ENCODE data around the gene SGF29. TPM values are rescaled to one million over a fixed set of nuclear protein-coding genes. Genes with fewer than 3 reads are reported as not detected.

SGF29 gene
- polyA plus RNA-seq, 3 donors = 14.0 to 24.3 (median 18.8) TPM

DNA sequence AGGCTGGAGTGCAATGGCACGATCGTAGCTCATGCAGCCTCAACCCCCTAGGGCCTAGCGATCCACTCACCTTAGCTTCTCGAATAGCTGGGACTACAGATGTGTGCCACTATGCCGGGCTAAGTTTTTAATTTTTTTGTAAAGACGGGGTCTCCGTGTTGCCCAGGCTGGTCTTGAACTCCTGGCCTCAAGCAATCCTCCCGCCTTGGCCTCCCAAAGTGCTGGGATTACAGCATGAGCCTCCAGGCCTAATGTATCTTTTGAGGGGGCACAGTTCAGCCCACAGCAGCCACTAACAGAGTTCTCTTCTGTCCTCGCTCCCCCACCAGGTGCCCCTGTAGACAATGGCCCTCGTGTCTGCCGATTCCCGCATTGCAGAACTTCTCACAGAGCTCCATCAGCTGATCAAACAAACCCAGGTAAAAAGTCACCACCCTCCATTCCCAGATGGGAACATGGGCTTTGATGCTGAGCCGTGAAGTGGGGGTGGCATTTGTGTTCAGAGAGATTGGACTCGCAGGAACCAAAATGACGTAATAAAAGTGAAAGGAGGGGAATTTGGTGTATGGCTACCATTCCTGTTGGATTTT is 27.1 kb downstream of the SGF29 start:
- Histone ChIP-seq H3K79me2 (ENCODE audit: insufficient read depth, low read length) (peaks cover 8% of the 10 kb centered on the region), H3K9ac (ENCODE audit: insufficient read depth, low read length, poor library complexity, severe bottlenecking) (no peak overlapping the region), H4K20me1 (ENCODE audit: insufficient read depth, low read length) (no peaks in the 10 kb centered on the region), H2AFZ (ENCODE audit: insufficient read depth, low read depth, low read length, poor library complexity, severe bottlenecking) (no peak overlapping the region), H3K36me3 (replicated peaks in 1 of 2; ENCODE audit: control insufficient read depth in 1 of 2, insufficient read depth in 2 of 2, low read length in 2 of 2) (peaks cover 30 to 55% of the 10 kb centered on the region in 2 donors), H3K27me3 (ENCODE audit: control insufficient read depth in 2 of 2, insufficient read depth in 2 of 2, low read length in 2 of 2) (no peaks in the 10 kb centered on the region), H3K4me3 (replicated peaks in 1 of 3; ENCODE audit: low read depth in 2 of 3, low read length in 3 of 3) (no peak overlapping the region), H3K27ac (ENCODE audit: low read depth in 1 of 2, low read length in 2 of 2) (no peak overlapping the region), H3K4me1 (ENCODE audit: control insufficient read depth in 1 of 2, insufficient read depth in 2 of 2, low read length in 2 of 2) (no peaks in the 10 kb centered on the region), H3K9me3 (replicated peaks in 1 of 2; ENCODE audit: control insufficient read depth in 1 of 2, insufficient read depth in 1 of 2, low read length in 2 of 2) (no peaks in the 10 kb centered on the region), H3K4me2 (replicated peaks; ENCODE audit: extremely low read depth, low read length, poor library complexity, severe bottlenecking) (no peak overlapping the region)
- peaks cover 0 to 1% (median 0%) of the 10 kb centered on the region in 3 donors for H3K27me3 Mint-ChIP-seq (ENCODE audit: low read depth in 3 of 3)
- peak overlapping the region in 1 of 7 donors; percentile 42 for H3K27ac Mint-ChIP-seq
- no peak overlapping the region for H3K4me3 Mint-ChIP-seq
- no peaks in the 10 kb centered on the region for H3K4me1 Mint-ChIP-seq
- TF ChIP-seq, protein P1, sequence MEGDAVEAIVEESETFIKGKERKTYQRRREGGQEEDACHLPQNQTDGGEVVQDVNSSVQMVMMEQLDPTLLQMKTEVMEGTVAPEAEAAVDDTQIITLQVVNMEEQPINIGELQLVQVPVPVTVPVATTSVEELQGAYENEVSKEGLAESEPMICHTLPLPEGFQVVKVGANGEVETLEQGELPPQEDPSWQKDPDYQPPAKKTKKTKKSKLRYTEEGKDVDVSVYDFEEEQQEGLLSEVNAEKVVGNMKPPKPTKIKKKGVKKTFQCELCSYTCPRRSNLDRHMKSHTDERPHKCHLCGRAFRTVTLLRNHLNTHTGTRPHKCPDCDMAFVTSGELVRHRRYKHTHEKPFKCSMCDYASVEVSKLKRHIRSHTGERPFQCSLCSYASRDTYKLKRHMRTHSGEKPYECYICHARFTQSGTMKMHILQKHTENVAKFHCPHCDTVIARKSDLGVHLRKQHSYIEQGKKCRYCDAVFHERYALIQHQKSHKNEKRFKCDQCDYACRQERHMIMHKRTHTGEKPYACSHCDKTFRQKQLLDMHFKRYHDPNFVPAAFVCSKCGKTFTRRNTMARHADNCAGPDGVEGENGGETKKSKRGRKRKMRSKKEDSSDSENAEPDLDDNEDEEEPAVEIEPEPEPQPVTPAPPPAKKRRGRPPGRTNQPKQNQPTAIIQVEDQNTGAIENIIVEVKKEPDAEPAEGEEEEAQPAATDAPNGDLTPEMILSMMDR (IDR thresholded peaks at IDR 0.05) = no peak
- no peak for DNase-seq
- peaks cover 46 to 50% of the 10 kb centered on the region in 2 donors for H3K36me3 Mint-ChIP-seq
- WGBS (ENCODE audit: insufficient coverage) = 98% methylated on average over 9 of the region's 15 CpGs
- intact Hi-C loops (cut with micrococcal nuclease) = no loop called here
- H3K9me3 Mint-ChIP-seq = no peaks in the 10 kb centered on the region

DNA sequence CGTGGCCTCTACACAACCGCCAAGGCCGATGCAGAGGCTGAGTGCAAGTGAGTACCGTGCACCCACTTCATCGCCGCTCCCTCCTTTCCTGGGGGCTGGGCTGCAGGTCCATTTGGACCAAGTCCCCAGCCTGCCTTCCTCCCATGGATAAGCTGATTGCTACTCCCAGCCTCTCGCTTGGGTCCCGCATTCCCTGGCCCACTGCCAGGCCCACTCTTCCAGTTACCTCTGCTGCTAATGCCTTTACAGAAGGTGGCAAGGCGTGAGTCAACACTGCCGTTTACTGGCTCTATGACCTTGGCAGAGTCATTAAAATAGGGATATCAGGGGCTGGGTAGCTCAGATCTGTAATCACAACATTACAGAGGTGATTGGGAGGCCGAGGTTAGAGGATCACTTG is 32.0 kb downstream of the SGF29 start:
- no peak for DNase-seq
- no peak overlapping the region for H3K4me3 ChIP-seq (replicated peaks in 1 of 3; ENCODE audit: low read depth in 2 of 3, low read length in 3 of 3)
- H3K4me2 ChIP-seq (replicated peaks; ENCODE audit: extremely low read depth, low read length, poor library complexity, severe bottlenecking) = no peak overlapping the region
- intact Hi-C loops (cut with micrococcal nuclease) = no loop called here
- H3K27ac Mint-ChIP-seq = peak overlapping the region in 1 of 7 donors; percentile 38
- 93% methylated on average over 11 of the region's 11 CpGs for WGBS (ENCODE audit: insufficient coverage)
- H3K79me2 ChIP-seq (ENCODE audit: insufficient read depth, low read length) = no peaks in the 10 kb centered on the region
- H3K36me3 Mint-ChIP-seq = peaks cover 80 to 94% of the 10 kb centered on the region in 2 donors
- no peak overlapping the region for H3K27ac ChIP-seq (ENCODE audit: low read depth in 1 of 2, low read length in 2 of 2)
- H3K4me1 ChIP-seq (ENCODE audit: control insufficient read depth in 1 of 2, insufficient read depth in 2 of 2, low read length in 2 of 2) = no peaks in the 10 kb centered on the region
- H3K27me3 Mint-ChIP-seq (ENCODE audit: low read depth in 3 of 3) = peaks cover 0 to 3% (median 2%) of the 10 kb centered on the region in 3 donors
- no peaks in the 10 kb centered on the region for H3K27me3 ChIP-seq (ENCODE audit: control insufficient read depth in 2 of 2, insufficient read depth in 2 of 2, low read length in 2 of 2)
- H3K4me3 Mint-ChIP-seq = no peak overlapping the region
- H4K20me1 ChIP-seq (ENCODE audit: insufficient read depth, low read length) = no peaks in the 10 kb centered on the region
- H3K4me1 Mint-ChIP-seq = no peaks in the 10 kb centered on the region
- peaks cover 55 to 97% of the 10 kb centered on the region in 2 donors for H3K36me3 ChIP-seq (replicated peaks in 1 of 2; ENCODE audit: control insufficient read depth in 1 of 2, insufficient read depth in 2 of 2, low read length in 2 of 2)
- TF ChIP-seq, protein P1 (IDR thresholded peaks at IDR 0.05) = no peak
- no peak overlapping the region for H2AFZ ChIP-seq (ENCODE audit: insufficient read depth, low read depth, low read length, poor library complexity, severe bottlenecking)
- no peak overlapping the region for H3K9ac ChIP-seq (ENCODE audit: insufficient read depth, low read length, poor library complexity, severe bottlenecking)
- no peaks in the 10 kb centered on the region for H3K9me3 Mint-ChIP-seq
- no peaks in the 10 kb centered on the region for H3K9me3 ChIP-seq (replicated peaks in 1 of 2; ENCODE audit: control insufficient read depth in 1 of 2, insufficient read depth in 1 of 2, low read length in 2 of 2)

Measured in CD14-positive monocyte (primary cell).